Left lung (tissue), 10 donors: ENCODE results near the gene TNFRSF1B. TPM values are rescaled to one million over a fixed set of nuclear protein-coding genes. Genes with fewer than 3 reads are reported as not detected.

Experiments used
- ATAC-seq: fragments of 200-7000 bp; cut with Tn5 transposase; one replicate; pipeline ENCODE4 v1.9.1; 2020; ENCODE audit warnings: moderate library complexity
- DNase-seq, 4 donors: peaks; one replicate each; pipeline ENCODE4 v3.0.0-alpha.2; 2013 to 2020
- H3K27ac ChIP-seq, 2 donors: fragments of 200-600 bp; sonication (generic) in 1 of 2; one replicate each; pipeline versions ENCODE4 v1.5.0 to v1.8.0; 2020 to 2021
- H3K27me3 ChIP-seq, 2 donors: fragments of 200-600 bp; sonication (generic) in 1 of 2; one replicate each; pipeline versions ENCODE4 v1.5.0 to v1.8.0; 2020 to 2021
- H3K36me3 ChIP-seq, 2 donors: fragments of 200-600 bp; sonication (generic) in 1 of 2; one replicate each; pipeline versions ENCODE4 v1.5.0 to v1.8.0; 2020 to 2021
- H3K4me1 ChIP-seq, 2 donors: fragments of 200-600 bp; one replicate each; pipeline ENCODE4 v1.8.0; 2021
- H3K4me3 ChIP-seq, 2 donors: fragments of 200-600 bp; sonication (generic) in 1 of 2; one replicate each; pipeline versions ENCODE4 v1.5.0 to v1.8.0; 2020 to 2021; ENCODE audit warnings: mild to moderate bottlenecking in 1 of 2
- H3K9me3 ChIP-seq, 2 donors: fragments of 200-600 bp; sonication (generic) in 1 of 2; one replicate each; pipeline versions ENCODE4 v1.5.0 to v1.8.0; 2020 to 2021
- intact Hi-C, 2 donors: fragments of 100-400 bp; cut with DNase I; formaldehyde crosslinking; loops; one replicate each; pipeline versions ENCODE4 v1.11.2 to v1.14.2; 2022
- polyA plus RNA-seq, 6 donors: library from polyadenylated mRNA; unstranded; fragments of 120-200 nt; gene quantifications; one replicate each; pipeline ENCODE4 v1.2.1, GENCODE V29; 2013; ENCODE audit not compliant: insufficient read length in 6 of 6
- total RNA-seq, 2 donors: library from RNA; stranded (reverse); fragmentation: NEBNext Ultra II Directional; extraction: Animal tissue kit (Norgen Biotek cat#: 25700); gene quantifications; one replicate each; pipeline ENCODE4 v1.2.1, GENCODE V29; 2021
- TF ChIP-seq, protein P1 (sequence below), 2 donors: fragments of 200-600 bp; sonication (generic) in 1 of 2; IDR thresholded peaks; one replicate each; pipeline versions ENCODE4 v1.5.0 to v1.8.0; 2021; ENCODE audit warnings: antibody characterized with exemption in 2 of 2
- donor health status: DM: no; HTN: yes; CAD: no.
- donor health status: DM: no; HTN: no; CAD: no.

TNFRSF1B gene
- total and polyA plus RNA-seq, 8 donors, result 15.0 to 109 (median 17.9) TPM

DNA sequence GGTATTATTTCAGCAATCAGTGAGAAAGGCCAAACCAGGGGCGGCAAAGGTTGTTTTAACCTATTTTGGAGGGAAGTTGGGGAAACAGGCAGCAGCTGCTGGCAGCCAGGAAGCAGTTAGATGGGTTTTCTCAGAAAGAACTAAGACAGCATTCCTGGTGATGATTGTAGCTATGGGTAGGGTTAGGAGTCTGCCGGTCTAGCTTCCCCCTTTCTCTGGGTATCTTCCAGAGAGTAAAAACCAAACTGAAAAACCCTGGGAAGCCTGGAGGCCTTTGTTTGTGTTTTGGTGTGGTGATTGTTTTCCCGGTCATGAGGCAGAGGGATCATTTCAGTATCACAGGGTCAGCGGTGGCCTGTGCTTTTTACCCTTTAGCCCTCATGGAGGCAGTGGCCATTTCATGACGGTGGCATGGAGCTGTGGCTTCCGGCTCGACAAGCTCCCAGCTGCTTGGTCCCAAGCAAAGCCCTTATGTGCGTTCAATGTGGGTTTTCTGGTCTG is 19.5 kb upstream of the TNFRSF1B start:
- TF ChIP-seq, protein P1, sequence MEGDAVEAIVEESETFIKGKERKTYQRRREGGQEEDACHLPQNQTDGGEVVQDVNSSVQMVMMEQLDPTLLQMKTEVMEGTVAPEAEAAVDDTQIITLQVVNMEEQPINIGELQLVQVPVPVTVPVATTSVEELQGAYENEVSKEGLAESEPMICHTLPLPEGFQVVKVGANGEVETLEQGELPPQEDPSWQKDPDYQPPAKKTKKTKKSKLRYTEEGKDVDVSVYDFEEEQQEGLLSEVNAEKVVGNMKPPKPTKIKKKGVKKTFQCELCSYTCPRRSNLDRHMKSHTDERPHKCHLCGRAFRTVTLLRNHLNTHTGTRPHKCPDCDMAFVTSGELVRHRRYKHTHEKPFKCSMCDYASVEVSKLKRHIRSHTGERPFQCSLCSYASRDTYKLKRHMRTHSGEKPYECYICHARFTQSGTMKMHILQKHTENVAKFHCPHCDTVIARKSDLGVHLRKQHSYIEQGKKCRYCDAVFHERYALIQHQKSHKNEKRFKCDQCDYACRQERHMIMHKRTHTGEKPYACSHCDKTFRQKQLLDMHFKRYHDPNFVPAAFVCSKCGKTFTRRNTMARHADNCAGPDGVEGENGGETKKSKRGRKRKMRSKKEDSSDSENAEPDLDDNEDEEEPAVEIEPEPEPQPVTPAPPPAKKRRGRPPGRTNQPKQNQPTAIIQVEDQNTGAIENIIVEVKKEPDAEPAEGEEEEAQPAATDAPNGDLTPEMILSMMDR (IDR thresholded peaks at IDR 0.05), result no peak
- ATAC-seq (no peak), DNase-seq (no peak)
- Histone ChIP-seq H3K27ac (peak overlapping the region; percentile 60 to 98), H3K27me3 (no peaks in the 10 kb centered on the region), H3K4me3 (no peak overlapping the region), H3K9me3 (no peaks in the 10 kb centered on the region), H3K4me1 (peaks cover 17 to 100% of the 10 kb centered on the region in 2 donors), H3K36me3 (no peaks in the 10 kb centered on the region)
- intact Hi-C loops, result no loop called here

DNA sequence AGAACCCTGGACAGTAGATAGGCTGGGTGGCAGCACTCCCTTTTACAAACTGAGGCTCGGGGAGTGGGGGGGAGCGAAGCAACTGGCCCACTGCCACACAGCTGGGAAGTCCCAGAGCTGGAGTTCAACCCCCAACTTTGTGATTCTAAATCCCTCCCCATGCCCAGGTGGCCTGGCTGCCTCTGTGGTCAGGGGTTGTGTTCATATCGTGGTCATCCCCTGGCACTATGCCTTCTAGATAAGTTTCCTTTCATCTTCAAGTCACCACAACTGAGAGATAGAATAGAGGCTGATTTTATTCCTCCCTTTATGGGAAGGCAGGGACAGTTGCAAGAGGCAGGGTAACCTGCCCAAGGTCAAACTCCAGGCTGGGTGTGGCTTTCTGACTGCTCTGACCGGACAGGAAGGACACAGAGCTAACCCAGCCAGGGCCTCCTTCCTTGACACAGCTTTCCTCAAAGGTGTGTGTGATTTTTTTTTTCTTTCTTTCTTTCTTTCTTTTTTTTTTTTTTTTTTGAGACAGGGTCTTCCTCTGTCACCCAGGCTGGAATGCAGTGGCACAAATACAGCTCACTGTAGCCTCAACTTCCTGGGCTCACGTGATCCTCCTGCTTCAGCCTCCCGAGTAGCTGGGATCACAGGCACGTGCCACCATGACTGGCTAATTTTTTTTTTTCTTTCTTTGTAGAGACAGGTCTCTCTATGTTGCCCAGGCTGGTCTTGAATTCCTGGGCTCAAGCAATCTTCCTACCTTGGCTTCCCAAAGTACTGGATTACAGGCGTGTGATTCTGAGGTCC is 18.4 kb upstream of the TNFRSF1B start:
- Histone ChIP-seq H3K4me1 (peaks cover 19 to 100% of the 10 kb centered on the region in 2 donors), H3K9me3 (no peaks in the 10 kb centered on the region), H3K27me3 (no peaks in the 10 kb centered on the region), H3K4me3 (no peak overlapping the region), H3K36me3 (no peaks in the 10 kb centered on the region), H3K27ac (peak overlapping the region; percentile 60 to 98)
- intact Hi-C loops, result no loop called here
- ATAC-seq, result no peak
- TF ChIP-seq, protein P1 (IDR thresholded peaks at IDR 0.05), result no peak
- DNase-seq, result no peak

DNA sequence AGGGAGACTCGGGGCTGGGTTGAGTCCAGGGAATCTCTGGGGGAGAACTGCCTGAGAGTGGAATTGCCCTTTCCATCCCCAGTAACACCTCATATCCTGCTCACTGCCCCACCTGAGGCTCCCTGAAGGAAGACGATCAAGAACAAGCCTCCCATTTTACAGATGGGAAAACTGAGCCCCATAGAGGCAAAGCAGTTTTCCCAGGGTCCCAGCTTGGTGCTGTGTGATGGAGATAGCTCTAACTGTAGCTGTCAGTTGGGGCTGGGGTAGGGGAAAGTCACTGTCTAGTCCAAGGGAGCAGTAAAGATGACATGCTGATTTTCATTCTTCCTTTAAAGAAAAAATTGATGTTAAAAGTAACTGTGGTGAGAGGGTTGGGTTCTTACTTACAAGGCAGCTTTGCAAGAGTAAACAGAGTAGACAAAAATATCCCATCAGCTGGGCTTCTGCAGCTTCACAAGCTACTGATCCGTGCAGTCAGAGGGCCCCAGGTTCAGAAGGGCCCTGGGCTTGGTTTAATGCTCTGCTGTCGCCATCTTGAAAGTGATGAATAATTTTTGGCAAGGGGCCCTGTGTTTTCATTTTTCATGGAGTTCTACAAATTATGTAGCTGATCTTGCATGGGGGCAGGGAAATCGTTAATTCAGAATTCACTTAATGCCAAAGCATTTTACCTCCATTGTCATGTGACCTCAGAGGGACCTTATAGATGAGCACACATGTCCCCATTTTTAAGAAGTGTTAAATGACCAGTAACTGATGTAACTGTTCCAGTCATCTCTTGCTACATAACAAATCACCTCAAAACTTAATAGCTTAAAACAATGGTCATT is 17.6 kb upstream of the TNFRSF1B start:
- TF ChIP-seq, protein P1 (IDR thresholded peaks at IDR 0.05), result no peak
- Histone ChIP-seq H3K4me3 (no peak overlapping the region), H3K4me1 (peaks cover 14 to 100% of the 10 kb centered on the region in 2 donors), H3K36me3 (no peaks in the 10 kb centered on the region), H3K27me3 (no peaks in the 10 kb centered on the region), H3K27ac (peak overlapping the region; percentile 37 to 98), H3K9me3 (no peaks in the 10 kb centered on the region)
- no peak for DNase-seq
- ATAC-seq, result no peak
- intact Hi-C loops, result no loop called here

DNA sequence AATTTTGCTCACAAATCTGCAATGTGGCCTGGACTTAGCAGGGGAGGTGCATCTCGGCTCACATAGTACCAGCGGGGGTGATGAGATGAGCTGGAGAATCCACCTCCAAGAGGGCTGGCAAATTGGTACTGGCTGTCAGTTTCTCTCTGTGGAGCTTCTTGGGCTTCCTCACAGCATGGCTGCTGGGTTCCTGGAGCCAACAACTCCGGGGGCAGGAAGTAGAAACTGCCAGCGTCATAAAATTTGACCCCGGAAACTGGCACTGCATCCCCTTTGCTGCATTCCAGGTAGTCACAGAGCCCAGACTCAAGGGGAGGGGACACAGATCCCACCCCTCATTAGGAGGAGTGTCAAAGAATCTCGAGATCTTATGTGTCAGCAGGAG is 17.0 kb upstream of the TNFRSF1B start:
- H3K27ac ChIP-seq, result peak overlapping the region; percentile 37 to 98
- TF ChIP-seq, protein P1 (IDR thresholded peaks at IDR 0.05), result no peak
- no peaks in the 10 kb centered on the region for H3K36me3 ChIP-seq

More for the DNA sequence above, 17.0 kb upstream of the TNFRSF1B start:
- intact Hi-C loops, result no loop called here
- Histone ChIP-seq H3K4me3 (no peak overlapping the region), H3K9me3 (no peaks in the 10 kb centered on the region), H3K27me3 (no peaks in the 10 kb centered on the region), H3K4me1 (peaks cover 12 to 99% of the 10 kb centered on the region in 2 donors)
- ATAC-seq (no peak), DNase-seq (peak in 1 of 4 donors; percentile 8)
